Dendritic cell treated with granulocyte-macrophage colony-stimulating factor and Interleukin-4, amounts not matched to agents 40 ng/mL and 50 ng/mL, for 4 days (primary cell): ENCODE measurements around the gene CAPN1.

Source experiments
- H3K27ac Mint-ChIP-seq: one replicate; pipeline ENCODE4 v1.8.0; 2022; ENCODE audit warnings: mild to moderate bottlenecking, mixed read lengths
- H3K27me3 Mint-ChIP-seq: one replicate; pipeline ENCODE4 v1.8.0; 2022; ENCODE audit warnings: mild to moderate bottlenecking, mixed read lengths
- H3K36me3 Mint-ChIP-seq: one replicate; pipeline ENCODE4 v1.8.0; 2022; ENCODE audit warnings: low read depth, mixed read lengths
- H3K4me1 Mint-ChIP-seq: one replicate; pipeline ENCODE4 v1.8.0; 2022; ENCODE audit warnings: low read depth, mixed read lengths
- H3K4me3 Mint-ChIP-seq: one replicate; pipeline ENCODE4 v1.8.0; 2022; ENCODE audit warnings: mild to moderate bottlenecking, moderate library complexity, mixed read lengths
- H3K9me3 Mint-ChIP-seq: one replicate; pipeline ENCODE4 v1.8.0; 2022; ENCODE audit warnings: mixed read lengths
- intact Hi-C: fragments of 100-400 bp; cut with micrococcal nuclease; formaldehyde crosslinking; loops from one replicate; pipeline ENCODE4 v1.15.0; 2022

CAPN1 gene

GRCh38 chr11:65181569-65182257 lies at the start of gene CAPN1:
Gene CAPN1, plus strand, starts transcription at chr11:65181928. Its CDS starts 774 bp downstream, at chr11:65182702.
- no peaks in the 10 kb centered on the region for H3K9me3 Mint-ChIP-seq
- H3K4me3 Mint-ChIP-seq = peak within 1 kb of the TSS; percentile 82
- H3K36me3 Mint-ChIP-seq = peaks cover 48% of the 10 kb centered on the region
- intact Hi-C loops = loop anchor here (1.0 to 2.0 kb wide), 2 partner anchors 31 to 47 kb away; partner anchors contain the start of gene SYVN1
- H3K27me3 Mint-ChIP-seq = no peaks in the 10 kb centered on the region
- H3K27ac Mint-ChIP-seq = peak within 1 kb of the TSS; percentile 91
- peaks cover 34% of the 10 kb centered on the region for H3K4me1 Mint-ChIP-seq

GRCh38 chr11:65132238-65132987 lies 49.3 kb upstream of the CAPN1 start:
- peak overlapping the region; percentile 99 for H3K27ac Mint-ChIP-seq
- intact Hi-C loops = no loop called here
- H3K36me3 Mint-ChIP-seq = peaks cover 79% of the 10 kb centered on the region
- no peaks in the 10 kb centered on the region for H3K27me3 Mint-ChIP-seq
- no peaks in the 10 kb centered on the region for H3K9me3 Mint-ChIP-seq
- peaks cover 32% of the 10 kb centered on the region for H3K4me1 Mint-ChIP-seq
- peak overlapping the region; percentile 89 for H3K4me3 Mint-ChIP-seq

GRCh38 chr11:65132988-65133700 lies 48.6 kb upstream of the CAPN1 start:
- peaks cover 72% of the 10 kb centered on the region for H3K36me3 Mint-ChIP-seq
- H3K27ac Mint-ChIP-seq = peak overlapping the region; percentile 99
- no peaks in the 10 kb centered on the region for H3K9me3 Mint-ChIP-seq
- peaks cover 32% of the 10 kb centered on the region for H3K4me1 Mint-ChIP-seq
- intact Hi-C loops = no loop called here
- no peaks in the 10 kb centered on the region for H3K27me3 Mint-ChIP-seq
- peak overlapping the region; percentile 89 for H3K4me3 Mint-ChIP-seq

- intact Hi-C loops = loop anchor here (1.0 to 2.0 kb wide), 2 partner anchors 17 to 48 kb away; partner anchors contain the start of gene CAPN1
- peaks cover 32% of the 10 kb centered on the region for H3K4me1 Mint-ChIP-seq
- peak overlapping the region; percentile 99 for H3K27ac Mint-ChIP-seq
- peaks cover 66% of the 10 kb centered on the region for H3K36me3 Mint-ChIP-seq
- peak overlapping the region; percentile 89 for H3K4me3 Mint-ChIP-seq
- H3K27me3 Mint-ChIP-seq = no peaks in the 10 kb centered on the region
- H3K9me3 Mint-ChIP-seq = no peaks in the 10 kb centered on the region
Measured at GRCh38 chr11:65133724-65134123, 48.0 kb upstream of the CAPN1 start.

- Mint-ChIP-seq H3K9me3 (no peaks in the 10 kb centered on the region), H3K27ac (peak within 1 kb of the TSS; percentile 99), H3K4me1 (peaks cover 32% of the 10 kb centered on the region), H3K36me3 (peaks cover 59% of the 10 kb centered on the region), H3K27me3 (no peaks in the 10 kb centered on the region), H3K4me3 (peak within 1 kb of the TSS; percentile 89)
- intact Hi-C loops = loop anchor here (1.0 to 2.0 kb wide), 2 partner anchors 16 to 47 kb away; partner anchors contain the start of gene CAPN1
Measured at GRCh38 chr11:65134240-65134951, 47.3 kb upstream of the CAPN1 start, which contains the start of gene SYVN1. Gene SYVN1, minus strand, starts transcription at chr11:65134519. Its CDS starts 918 bp downstream, at chr11:65133601.

GRCh38 chr11:65134952-65135632 lies 46.6 kb upstream of the CAPN1 start:
- Mint-ChIP-seq H3K4me3 (peak overlapping the region; percentile 89), H3K9me3 (no peaks in the 10 kb centered on the region), H3K36me3 (peaks cover 52% of the 10 kb centered on the region), H3K27ac (peak overlapping the region; percentile 99), H3K4me1 (peaks cover 32% of the 10 kb centered on the region), H3K27me3 (no peaks in the 10 kb centered on the region)
- intact Hi-C loops = loop anchor here (1.0 to 2.0 kb wide), 2 partner anchors 16 to 46 kb away; partner anchors contain the start of gene CAPN1

GRCh38 chr11:65135633-65136145 lies 46.0 kb upstream of the CAPN1 start:
- H3K4me3 Mint-ChIP-seq = peak overlapping the region; percentile 89
- H3K4me1 Mint-ChIP-seq = peaks cover 32% of the 10 kb centered on the region
- intact Hi-C loops = loop anchor here (2.0 kb wide), 1 partner anchor 15 kb away; no protein-coding TSS in a partner anchor
- no peaks in the 10 kb centered on the region for H3K9me3 Mint-ChIP-seq
- peak overlapping the region; percentile 99 for H3K27ac Mint-ChIP-seq
- no peaks in the 10 kb centered on the region for H3K27me3 Mint-ChIP-seq
- H3K36me3 Mint-ChIP-seq = peaks cover 46% of the 10 kb centered on the region

GRCh38 chr11:65136515-65137096 lies 45.1 kb upstream of the CAPN1 start:
- Mint-ChIP-seq H3K27ac (no peak overlapping the region), H3K36me3 (peaks cover 37% of the 10 kb centered on the region), H3K9me3 (no peaks in the 10 kb centered on the region), H3K27me3 (peaks cover 3% of the 10 kb centered on the region), H3K4me1 (peaks cover 32% of the 10 kb centered on the region), H3K4me3 (no peak overlapping the region)
- intact Hi-C loops = no loop called here

GRCh38 chr11:65141896-65142494 lies 39.7 kb upstream of the CAPN1 start:
- H3K36me3 Mint-ChIP-seq = no peaks in the 10 kb centered on the region
- H3K9me3 Mint-ChIP-seq = no peaks in the 10 kb centered on the region
- intact Hi-C loops = no loop called here
- peaks cover 3% of the 10 kb centered on the region for H3K27me3 Mint-ChIP-seq
- no peak overlapping the region for H3K27ac Mint-ChIP-seq
- H3K4me1 Mint-ChIP-seq = no peaks in the 10 kb centered on the region
- no peak overlapping the region for H3K4me3 Mint-ChIP-seq

GRCh38 chr11:65147352-65148075 lies 34.2 kb upstream of the CAPN1 start:
- Mint-ChIP-seq H3K4me1 (peaks cover 30% of the 10 kb centered on the region), H3K27ac (no peak overlapping the region), H3K4me3 (no peak overlapping the region), H3K27me3 (no peaks in the 10 kb centered on the region), H3K36me3 (no peaks in the 10 kb centered on the region), H3K9me3 (no peaks in the 10 kb centered on the region)
- intact Hi-C loops = no loop called here

- Mint-ChIP-seq H3K27ac (no peak overlapping the region), H3K36me3 (no peaks in the 10 kb centered on the region), H3K27me3 (no peaks in the 10 kb centered on the region), H3K4me3 (no peak overlapping the region), H3K9me3 (no peaks in the 10 kb centered on the region), H3K4me1 (peaks cover 40% of the 10 kb centered on the region)
- intact Hi-C loops = no loop called here
Measured at GRCh38 chr11:65148657-65149056, 33.1 kb upstream of the CAPN1 start.
